OCI-LY1 (cell line): ENCODE measurements around the gene PPM1B.

Source experiments
- EZH2 ChIP-seq: fragments of 200-600 bp; sonication (generic), shearing (Covaris generic); IDR thresholded peaks from 2 replicates; pipeline ENCODE4 v1.8.0; 2017; ENCODE audit warnings: borderline replicate concordance, mixed run types, mild to moderate bottlenecking, antibody characterized with exemption, low read length, moderate library complexity, mixed read lengths
- TF ChIP-seq, protein P1 (sequence below): fragments of 200-600 bp; sonication (generic), shearing (Covaris generic); IDR thresholded peaks from 2 replicates; pipeline ENCODE4 v1.5.1; 2017; ENCODE audit warnings: mild to moderate bottlenecking, antibody characterized with exemption, low read length, moderate library complexity, mixed read lengths

DNA sequence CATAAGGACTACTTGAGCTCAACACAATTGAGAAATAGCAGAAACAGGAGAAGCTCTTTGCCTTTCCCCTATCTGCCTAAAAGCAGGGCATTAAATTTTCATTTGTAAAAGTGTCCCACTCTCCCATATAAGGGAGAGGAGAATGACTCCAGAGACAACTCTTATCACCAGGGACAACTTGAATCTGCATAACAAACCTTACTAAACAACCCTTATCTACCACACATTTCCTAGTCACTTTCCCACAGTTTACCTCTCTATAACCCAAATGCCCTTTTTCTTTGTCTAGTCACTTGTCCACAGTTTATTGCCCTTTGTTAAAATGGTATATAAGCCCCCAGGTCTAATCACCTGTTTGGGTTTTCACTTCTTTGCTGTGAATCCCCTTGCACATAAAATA is 37.5 kb upstream of the PPM1B start:
- TF ChIP-seq, protein P1, sequence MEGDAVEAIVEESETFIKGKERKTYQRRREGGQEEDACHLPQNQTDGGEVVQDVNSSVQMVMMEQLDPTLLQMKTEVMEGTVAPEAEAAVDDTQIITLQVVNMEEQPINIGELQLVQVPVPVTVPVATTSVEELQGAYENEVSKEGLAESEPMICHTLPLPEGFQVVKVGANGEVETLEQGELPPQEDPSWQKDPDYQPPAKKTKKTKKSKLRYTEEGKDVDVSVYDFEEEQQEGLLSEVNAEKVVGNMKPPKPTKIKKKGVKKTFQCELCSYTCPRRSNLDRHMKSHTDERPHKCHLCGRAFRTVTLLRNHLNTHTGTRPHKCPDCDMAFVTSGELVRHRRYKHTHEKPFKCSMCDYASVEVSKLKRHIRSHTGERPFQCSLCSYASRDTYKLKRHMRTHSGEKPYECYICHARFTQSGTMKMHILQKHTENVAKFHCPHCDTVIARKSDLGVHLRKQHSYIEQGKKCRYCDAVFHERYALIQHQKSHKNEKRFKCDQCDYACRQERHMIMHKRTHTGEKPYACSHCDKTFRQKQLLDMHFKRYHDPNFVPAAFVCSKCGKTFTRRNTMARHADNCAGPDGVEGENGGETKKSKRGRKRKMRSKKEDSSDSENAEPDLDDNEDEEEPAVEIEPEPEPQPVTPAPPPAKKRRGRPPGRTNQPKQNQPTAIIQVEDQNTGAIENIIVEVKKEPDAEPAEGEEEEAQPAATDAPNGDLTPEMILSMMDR = no peak
- TF ChIP-seq EZH2 = no peak
